GM10266 (cell line): Measurements from ENCODE around the gene CLRN3.

Experiments
- DNase-seq: peaks from one replicate; pipeline ENCODE4 v3.0.0; 2012; ENCODE audit errors: extremely low spot score
- CTCF ChIP-seq: IDR thresholded peaks from 2 replicates; pipeline ENCODE4 v1.5.1; 2012; ENCODE audit warnings: mild to moderate bottlenecking, low read depth; ENCODE audit not compliant: control insufficient read depth, insufficient read depth; ENCODE audit errors: missing control alignments

Gene CLRN3

GRCh38 chr10:127887541-127888415 lies 5.0 kb downstream of the CLRN3 start:
- DNase-seq: no peak
- TF ChIP-seq CTCF: no peak

DNA sequence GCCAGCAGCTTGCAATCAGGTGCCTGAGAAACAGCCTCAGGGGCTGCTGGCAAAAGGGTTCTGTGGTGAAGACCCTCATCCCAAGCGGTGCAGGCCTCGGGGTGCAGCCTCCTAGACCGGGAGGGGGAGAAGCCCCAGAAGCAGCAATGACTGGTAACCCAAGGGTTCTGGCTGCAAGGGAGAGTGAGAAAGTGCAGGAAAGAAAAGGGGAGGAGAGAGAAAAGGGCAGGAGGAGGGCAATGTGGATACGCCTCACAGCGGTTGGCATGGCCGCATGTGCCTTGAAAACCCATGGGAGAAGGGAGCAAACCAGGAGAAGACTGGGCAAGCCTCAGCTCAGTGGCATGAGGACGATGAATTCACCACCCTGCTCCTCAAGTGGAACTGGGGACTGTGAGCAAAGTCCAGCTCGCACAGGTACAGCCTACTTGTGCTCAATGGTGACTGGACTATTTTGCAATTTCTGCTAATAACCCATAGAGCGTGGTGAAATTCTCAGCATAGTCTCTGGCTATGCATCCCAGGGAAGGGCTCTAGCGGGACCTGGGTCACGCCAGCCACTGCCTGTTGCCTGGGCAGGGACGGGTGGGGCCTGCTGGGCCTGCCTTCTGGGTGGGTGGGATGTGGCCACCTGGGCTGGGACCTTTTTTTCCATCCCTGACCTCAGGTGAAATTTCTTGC lies 6.2 kb downstream of the CLRN3 start:
- no peak for TF ChIP-seq CTCF
- no peak for DNase-seq

DNA sequence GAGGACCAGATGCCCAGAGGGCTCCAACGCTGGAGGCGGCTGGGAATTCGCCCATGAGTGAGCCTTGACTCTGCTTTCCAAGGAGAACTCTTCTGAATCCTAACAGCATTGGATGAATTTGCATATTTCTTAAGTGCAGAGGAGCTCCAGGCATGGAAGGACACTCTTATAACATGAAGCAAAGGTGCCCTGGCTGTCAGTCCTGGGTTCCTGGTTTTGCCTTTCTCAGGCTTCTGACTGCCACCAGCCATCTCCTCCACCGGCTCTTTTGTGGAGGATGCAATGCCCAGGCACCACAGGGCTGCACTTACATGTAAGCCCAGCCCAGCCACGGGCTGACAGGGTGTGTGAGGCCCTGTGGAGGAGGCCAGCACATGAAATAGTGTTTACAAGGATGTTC lies 8.2 kb downstream of the CLRN3 start:
- no peak for TF ChIP-seq CTCF
- no peak for DNase-seq

GRCh38 chr10:127883516-127883915 lies 9.2 kb downstream of the CLRN3 start:
- no peak for DNase-seq
- no peak for TF ChIP-seq CTCF

DNA sequence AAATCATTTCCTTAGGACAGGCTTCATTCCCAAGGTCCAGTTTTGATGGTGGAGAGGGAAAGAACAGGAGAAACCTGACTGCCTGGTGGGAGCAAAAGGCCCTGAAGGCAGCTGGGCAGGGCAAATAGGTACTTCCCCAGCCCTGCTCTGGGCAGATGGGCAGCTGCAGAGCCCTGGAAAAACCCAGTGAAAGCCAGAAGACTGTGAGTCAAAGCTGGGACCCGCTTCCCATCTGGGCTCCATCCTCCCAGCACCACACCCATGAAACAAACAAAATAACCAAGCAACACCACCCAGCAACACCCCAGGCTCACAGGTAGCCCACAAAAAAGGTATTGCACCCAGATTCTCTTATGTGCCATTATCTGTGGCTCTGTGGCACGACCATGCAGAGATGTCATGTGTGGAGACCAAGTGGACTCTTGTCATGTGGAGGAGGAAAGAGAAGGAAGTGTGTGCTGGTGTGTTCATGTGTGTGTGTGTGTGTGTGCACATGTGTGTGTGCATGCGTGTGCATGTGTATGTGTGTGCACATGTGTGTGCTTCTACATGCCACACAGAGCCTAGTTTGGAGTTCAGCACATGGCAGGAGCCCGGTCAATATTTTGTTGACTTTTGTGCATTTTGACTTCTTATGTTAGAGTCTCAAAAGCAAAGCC lies 9.8 kb downstream of the CLRN3 start:
- TF ChIP-seq CTCF: no peak
- no peak for DNase-seq

DNA sequence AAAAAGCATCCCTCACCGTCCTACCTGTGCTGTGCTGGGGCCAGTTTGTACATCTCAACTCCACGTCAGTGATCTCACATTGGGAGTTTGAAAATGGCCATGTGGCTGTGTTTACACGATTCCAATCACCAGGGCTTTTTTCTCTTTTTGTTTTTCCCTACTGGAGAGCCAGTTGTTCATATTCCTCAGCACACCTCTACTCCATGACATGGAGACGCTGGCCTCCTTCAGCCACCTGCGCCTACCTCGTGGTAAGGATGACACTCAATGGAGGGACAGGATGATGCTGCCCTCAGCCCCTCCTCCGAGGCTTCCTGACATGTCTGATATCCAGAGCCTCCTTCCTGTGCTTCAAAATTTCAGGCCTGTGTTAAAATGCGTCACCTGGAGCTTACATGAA lies 10.3 kb downstream of the CLRN3 start:
- DNase-seq: no peak
- TF ChIP-seq CTCF: no peak
